Measurements from ENCODE around the gene B3GALNT1.

B3GALNT1 gene

GRCh38 chr3:161104561-161105551 lies at the start of gene B3GALNT1:
Gene B3GALNT1, minus strand, starts transcription at chr3:161105349. Its CDS starts 18,595 bp downstream, at chr3:161086754.
- TF ChIP-seq CTCF (IDR thresholded peaks at IDR 0.05; ENCODE audit: borderline replicate concordance, control extremely low read depth, extremely low read depth, insufficient read depth, missing control alignments), result no peak
- peak; percentile 62 for DNase-seq (ENCODE audit: low spot score)
- in situ Hi-C loops (cut with MboI; ENCODE audit: low sequenced_read_pairs, unreplicated experiment), result loop anchor here (25.0 kb wide), 1 partner anchor 307 kb away; no protein-coding TSS in a partner anchor

- in situ Hi-C loops (cut with MboI; ENCODE audit: low sequenced_read_pairs, unreplicated experiment), result no loop called here
- no peak for DNase-seq (ENCODE audit: low spot score)
- TF ChIP-seq CTCF (IDR thresholded peaks at IDR 0.05; ENCODE audit: borderline replicate concordance, control extremely low read depth, extremely low read depth, insufficient read depth, missing control alignments), result no peak
These were observed 48.3 kb upstream of the B3GALNT1 start for GRCh38 chr3:161153480-161153879.

GRCh38 chr3:161150001-161150525 lies 44.9 kb upstream of the B3GALNT1 start:
- no peak for TF ChIP-seq CTCF (IDR thresholded peaks at IDR 0.05; ENCODE audit: borderline replicate concordance, control extremely low read depth, extremely low read depth, insufficient read depth, missing control alignments)
- DNase-seq (ENCODE audit: low spot score), result no peak
- in situ Hi-C loops (cut with MboI; ENCODE audit: low sequenced_read_pairs, unreplicated experiment), result no loop called here

- no peak for TF ChIP-seq CTCF (IDR thresholded peaks at IDR 0.05; ENCODE audit: borderline replicate concordance, control extremely low read depth, extremely low read depth, insufficient read depth, missing control alignments)
- DNase-seq (ENCODE audit: low spot score), result no peak
- in situ Hi-C loops (cut with MboI; ENCODE audit: low sequenced_read_pairs, unreplicated experiment), result no loop called here
These were observed 44.4 kb upstream of the B3GALNT1 start for GRCh38 chr3:161149529-161149928.

- in situ Hi-C loops (cut with MboI; ENCODE audit: low sequenced_read_pairs, unreplicated experiment), result no loop called here
- no peak for TF ChIP-seq CTCF (IDR thresholded peaks at IDR 0.05; ENCODE audit: borderline replicate concordance, control extremely low read depth, extremely low read depth, insufficient read depth, missing control alignments)
- no peak for DNase-seq (ENCODE audit: low spot score)
These were observed 43.8 kb upstream of the B3GALNT1 start for GRCh38 chr3:161148832-161149475.

- in situ Hi-C loops (cut with MboI; ENCODE audit: low sequenced_read_pairs, unreplicated experiment), result no loop called here
- no peak for TF ChIP-seq CTCF (IDR thresholded peaks at IDR 0.05; ENCODE audit: borderline replicate concordance, control extremely low read depth, extremely low read depth, insufficient read depth, missing control alignments)
- no peak for DNase-seq (ENCODE audit: low spot score)
These were observed 37.3 kb upstream of the B3GALNT1 start for GRCh38 chr3:161142486-161142885.

All from GM13976 (cell line).